Stimulated activated naive CD4-positive, alpha-beta T cell treated with Interleukin-2 at 50 U/mL for 16 hours (primary cell): ENCODE results near the gene SEH1L.
"Not testable (repeated sequence)": the region's sequence is repeated elsewhere in the genome, so short reads cannot be mapped to it uniquely, and the experiment has no call there.

Experiments
- DNase-seq: peaks from one replicate; lab custom pipeline; 2025; lab: John Stamatoyannopoulos, UW

The SEH1L gene, protein sequence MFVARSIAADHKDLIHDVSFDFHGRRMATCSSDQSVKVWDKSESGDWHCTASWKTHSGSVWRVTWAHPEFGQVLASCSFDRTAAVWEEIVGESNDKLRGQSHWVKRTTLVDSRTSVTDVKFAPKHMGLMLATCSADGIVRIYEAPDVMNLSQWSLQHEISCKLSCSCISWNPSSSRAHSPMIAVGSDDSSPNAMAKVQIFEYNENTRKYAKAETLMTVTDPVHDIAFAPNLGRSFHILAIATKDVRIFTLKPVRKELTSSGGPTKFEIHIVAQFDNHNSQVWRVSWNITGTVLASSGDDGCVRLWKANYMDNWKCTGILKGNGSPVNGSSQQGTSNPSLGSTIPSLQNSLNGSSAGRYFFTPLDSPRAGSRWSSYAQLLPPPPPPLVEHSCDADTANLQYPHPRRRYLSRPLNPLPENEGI

GRCh38 chr18:12947285-12948049 is at the start of gene SEH1L:
SEH1L (plus strand) TSS chr18:12948011; CDS start chr18:12948122, 111 bp downstream.
- DNase-seq = peak; percentile 99

DNA sequence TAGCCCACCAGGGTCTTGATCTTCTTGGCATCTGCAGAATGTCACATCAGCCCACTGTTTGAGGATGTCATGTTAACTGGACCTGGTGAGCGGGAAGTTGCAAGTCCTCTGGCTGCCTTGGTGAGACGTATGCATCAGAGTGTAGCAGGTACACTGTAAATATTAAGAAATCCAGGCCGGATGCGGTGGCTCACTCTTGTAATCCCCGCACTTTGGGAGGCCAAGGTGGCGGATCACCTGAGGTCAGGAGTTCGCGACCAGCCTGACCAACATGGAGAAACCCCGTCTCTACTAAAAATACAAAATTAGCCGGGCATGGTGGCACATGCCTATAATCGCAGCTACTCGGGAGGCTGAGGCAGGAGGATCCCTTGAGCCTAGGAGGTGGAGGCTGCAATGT is 46.6 kb upstream of the SEH1L start:
- DNase-seq = not testable (repeated sequence)

- peak; percentile 10 for DNase-seq
Measured at GRCh38 chr18:12904012-12904516, 43.7 kb upstream of the SEH1L start.

- DNase-seq = no peak
Measured at GRCh38 chr18:12906119-12906518, 41.7 kb upstream of the SEH1L start.

DNA sequence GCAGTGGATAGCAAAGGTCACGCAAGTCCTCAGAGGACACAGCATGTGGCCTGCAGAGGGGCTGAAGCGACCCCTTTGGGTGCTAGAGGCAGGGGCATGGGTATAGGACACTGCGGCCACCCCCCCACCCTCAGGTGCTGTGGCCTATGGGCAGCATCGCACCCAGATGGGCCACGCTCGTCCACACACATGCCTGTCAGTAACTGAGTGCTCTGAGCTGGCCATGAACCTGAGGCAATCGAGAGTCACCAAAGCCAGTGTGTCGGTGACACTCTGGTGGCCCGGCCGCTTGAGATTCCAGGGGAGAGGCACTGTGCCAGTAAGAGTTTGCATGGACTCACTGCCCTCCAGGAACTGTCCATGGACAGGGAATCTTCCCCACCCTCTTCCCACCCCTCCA is 41.0 kb upstream of the SEH1L start:
- DNase-seq = no peak

GRCh38 chr18:12907258-12907925 is 40.4 kb upstream of the SEH1L start:
- no peak for DNase-seq

DNA sequence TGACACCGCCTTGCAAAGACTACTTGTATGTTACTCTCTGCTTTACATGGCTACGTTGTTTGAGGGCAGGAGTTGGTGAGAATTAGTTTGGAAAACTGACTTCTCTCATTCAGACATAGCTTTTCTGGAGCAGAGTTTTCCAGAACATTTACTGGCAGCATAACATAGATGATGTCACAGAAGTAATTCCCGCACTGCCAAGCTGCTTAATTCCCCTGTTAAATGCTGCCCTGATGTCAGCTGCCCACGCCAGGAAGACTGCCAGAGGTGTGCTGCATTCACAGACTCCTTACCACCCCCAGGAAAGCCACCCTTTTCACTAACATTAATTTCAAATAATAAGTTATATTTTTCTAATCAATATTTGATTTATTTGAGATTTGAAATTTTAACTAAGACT is 39.1 kb upstream of the SEH1L start:
- no peak for DNase-seq

DNA sequence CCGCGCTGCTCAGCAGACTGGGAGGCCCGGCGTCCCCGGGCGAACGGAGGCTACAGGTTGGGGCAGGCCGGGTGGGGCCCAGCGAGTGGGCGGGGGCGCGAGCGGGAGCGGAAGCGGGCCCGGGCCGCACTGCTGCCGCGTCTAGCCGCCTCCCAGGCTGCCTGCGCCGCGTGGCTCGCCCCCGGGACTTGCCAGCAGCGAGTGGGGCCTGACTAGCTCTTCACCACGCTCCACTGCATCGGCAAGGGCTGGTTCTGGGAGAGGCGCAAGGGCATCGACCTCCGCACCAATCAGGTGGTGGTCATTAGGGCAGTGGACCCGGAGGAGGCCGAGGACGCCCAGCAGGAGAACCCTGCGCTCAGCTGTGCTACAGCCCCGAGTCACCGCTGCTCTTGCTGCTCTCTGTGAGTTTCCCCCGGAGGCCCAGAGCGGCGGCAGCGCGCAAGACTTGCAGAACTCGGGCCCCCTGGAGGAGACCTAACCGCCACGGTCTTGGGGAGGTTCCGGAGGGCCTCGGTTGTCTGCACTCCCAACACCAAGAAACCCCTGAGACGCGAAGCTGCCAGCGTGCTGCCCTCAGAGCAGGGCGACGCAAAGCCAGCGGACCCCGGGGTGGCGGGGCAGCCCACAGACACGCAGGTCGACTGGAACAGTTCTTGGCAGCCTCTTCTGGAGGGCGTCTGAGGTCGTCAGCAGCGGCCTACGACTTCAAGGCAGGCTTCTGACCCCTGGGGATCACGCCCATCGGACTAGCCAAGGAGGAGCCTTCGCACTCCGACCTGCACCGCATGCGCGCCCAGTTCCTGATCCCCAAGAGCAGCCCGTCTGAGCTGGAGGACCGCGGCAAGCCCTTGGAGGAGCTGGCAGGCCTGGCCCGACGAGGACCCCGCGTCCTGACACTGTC is 36.5 kb upstream of the SEH1L start:
- DNase-seq = peak; percentile 44

- DNase-seq = no peak
Measured at GRCh38 chr18:12911929-12912703, 35.7 kb upstream of the SEH1L start.

- peak; percentile 9 for DNase-seq
Measured at GRCh38 chr18:12921178-12921577, 26.6 kb upstream of the SEH1L start.

- no peak for DNase-seq
Measured at GRCh38 chr18:12922266-12922665, 25.5 kb upstream of the SEH1L start.

DNA sequence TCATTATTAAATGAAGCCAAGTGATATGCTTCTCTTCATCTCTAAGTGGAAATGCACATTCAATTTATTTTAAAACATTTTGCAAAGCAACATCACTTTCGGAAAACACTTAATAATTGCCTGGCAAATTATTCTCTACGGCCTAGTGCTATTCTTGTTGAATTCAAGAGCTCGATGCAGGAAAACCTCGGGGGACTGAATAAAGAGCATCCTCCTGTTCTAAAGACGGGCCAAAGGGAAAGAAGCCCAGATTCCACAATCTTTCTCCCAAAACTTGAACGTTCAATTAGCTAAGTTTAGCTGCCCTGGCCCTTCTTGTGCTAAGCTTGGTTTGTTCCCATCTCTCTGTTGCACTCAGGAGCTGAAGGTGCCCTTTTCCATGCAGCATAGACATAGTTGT is 23.2 kb upstream of the SEH1L start:
- DNase-seq = no peak

- no peak for DNase-seq
Measured at GRCh38 chr18:12928206-12928605, 19.6 kb upstream of the SEH1L start.

- no peak for DNase-seq
Measured at GRCh38 chr18:12928641-12929040, 19.2 kb upstream of the SEH1L start.

- no peak for DNase-seq
Measured at GRCh38 chr18:12929477-12930083, 18.2 kb upstream of the SEH1L start.

DNA sequence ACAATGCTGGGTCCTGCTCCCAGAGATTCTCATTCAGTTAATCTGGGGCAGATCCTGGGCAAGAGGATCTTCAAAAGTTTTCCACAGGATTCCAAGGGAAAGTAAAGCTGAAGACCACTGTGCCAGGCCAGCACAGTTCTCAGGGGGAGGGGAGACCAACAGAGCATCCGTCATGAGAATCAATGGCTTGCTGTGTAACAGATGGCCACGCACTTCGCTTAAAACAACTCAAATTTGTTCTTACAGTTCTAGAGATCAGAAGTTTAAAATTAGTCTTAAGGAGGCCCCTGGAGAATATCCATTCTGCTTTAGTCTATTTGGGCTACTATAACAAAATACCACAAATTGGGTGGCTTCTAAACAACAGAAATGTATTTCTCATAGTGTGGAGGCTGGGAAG is 17.4 kb upstream of the SEH1L start:
- no peak for DNase-seq

DNA sequence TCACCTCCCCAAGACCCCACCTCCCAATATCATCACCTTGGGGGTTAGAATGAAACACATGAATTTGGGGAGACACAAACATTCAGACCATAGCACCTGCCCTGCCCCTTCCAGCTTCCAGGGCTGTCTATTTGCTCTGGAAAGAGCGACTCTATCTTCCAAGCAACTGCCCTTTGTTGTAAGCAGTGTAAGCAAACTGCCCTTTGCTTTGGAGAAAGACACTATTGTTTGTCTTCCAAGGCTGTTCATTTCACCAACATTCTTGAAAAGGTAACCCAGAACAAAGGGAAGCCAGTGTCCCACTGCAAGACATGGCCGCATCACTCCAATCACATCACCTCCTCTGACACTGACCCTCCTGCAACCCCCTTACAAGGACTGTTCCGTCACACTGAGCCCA is 16.9 kb upstream of the SEH1L start:
- no peak for DNase-seq

DNA sequence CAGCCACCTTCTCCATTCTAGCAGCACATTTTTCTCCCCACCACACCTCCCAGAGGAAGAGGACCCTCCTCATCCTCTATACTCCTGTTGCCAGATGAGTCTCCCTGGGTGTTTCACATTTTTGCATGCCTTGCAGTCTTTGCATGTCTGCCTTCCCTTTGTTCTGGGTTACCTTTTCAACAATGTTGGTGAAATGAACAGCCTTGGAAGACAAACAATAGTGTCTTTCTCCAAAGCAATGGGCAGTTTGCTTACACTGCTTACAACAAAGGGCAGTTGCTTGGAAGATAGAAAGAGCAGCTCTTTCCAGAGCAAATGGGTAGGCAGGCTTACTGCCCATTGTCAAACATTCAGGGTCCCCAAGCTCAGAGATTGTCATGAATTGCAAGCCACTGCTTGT is 14.5 kb upstream of the SEH1L start:
- no peak for DNase-seq

DNA sequence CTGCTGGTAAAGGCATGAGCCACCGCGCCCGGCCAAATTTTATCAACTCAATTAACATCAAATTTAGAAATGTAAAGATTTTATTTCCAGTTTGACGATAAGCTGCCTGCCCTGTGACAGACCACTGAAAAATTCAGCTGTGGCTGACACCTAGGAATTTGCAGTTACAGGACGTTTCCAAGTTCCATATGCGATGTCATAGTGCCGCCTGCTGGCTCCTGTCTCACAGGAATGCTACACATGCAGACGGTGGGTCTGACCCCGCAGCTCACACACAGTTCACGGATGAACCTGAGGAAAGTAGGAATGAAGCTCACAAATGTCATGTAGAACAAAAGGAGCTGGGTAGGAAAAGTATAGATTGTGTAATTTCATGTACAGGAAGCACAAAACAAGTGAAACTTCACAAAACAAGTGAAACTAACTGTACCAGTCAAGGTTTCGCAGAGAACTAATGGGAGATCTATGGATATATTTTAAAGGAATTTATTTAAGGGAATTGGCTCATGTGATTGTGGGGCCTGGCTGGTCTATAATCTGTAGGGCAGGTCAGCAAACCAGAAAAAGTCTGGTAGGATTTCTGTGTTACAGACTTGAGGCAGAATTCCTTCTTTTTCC is 13.2 kb upstream of the SEH1L start:
- DNase-seq = peak; percentile 65

DNA sequence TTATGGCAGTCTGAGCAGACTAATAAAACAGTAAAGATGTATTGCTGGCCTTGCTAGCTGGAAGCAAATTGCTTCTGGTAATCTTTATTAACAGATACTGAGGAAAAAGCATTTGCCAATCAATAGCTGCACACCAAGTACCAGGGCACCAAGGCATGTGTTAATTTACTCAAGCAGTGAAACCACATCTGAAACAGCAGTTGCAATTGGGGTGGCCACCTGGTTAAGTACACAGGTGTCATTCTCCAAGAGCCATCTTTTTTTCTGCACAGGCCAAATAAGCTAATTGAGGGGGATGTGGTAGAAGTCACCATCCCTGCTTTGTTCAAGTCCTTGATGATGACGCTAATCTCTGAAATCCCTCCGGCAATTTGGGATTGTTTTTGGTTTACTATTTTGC is 8.6 kb upstream of the SEH1L start:
- DNase-seq = no peak
